Esophagus (tissue), 2 donors: ENCODE measurements around the gene SPR. TPM values are rescaled to one million over a fixed set of nuclear protein-coding genes. Genes with fewer than 3 reads are reported as not detected.

Source experiments
- H3K27ac ChIP-seq, 2 donors: one replicate each; pipeline ENCODE4 v1.5.1; 2013; ENCODE audit warnings: low read depth in 2 of 2, mild to moderate bottlenecking in 2 of 2, inconsistent platforms in 1 of 2, low read length in 1 of 2, moderate library complexity in 1 of 2
- H3K27me3 ChIP-seq, 2 donors: one replicate each; pipeline ENCODE4 v1.6.1; 2013; ENCODE audit warnings: low read length in 2 of 2, control low read depth in 1 of 2, mild to moderate bottlenecking in 1 of 2; ENCODE audit not compliant: insufficient read depth in 2 of 2, control insufficient read depth in 1 of 2
- H3K36me3 ChIP-seq, 2 donors: one replicate each; pipeline ENCODE4 v1.6.1; 2013; ENCODE audit warnings: low read length in 1 of 2; ENCODE audit not compliant: control insufficient read depth in 2 of 2, insufficient read depth in 2 of 2
- H3K4me1 ChIP-seq, 2 donors: one replicate each; pipeline ENCODE4 v1.6.1; 2013; ENCODE audit warnings: low read length in 1 of 2; ENCODE audit not compliant: control insufficient read depth in 2 of 2, insufficient read depth in 2 of 2
- H3K4me3 ChIP-seq, 2 donors: one replicate each; pipeline ENCODE4 v1.5.1; 2013; ENCODE audit warnings: low read length in 2 of 2, mild to moderate bottlenecking in 2 of 2, low read depth in 1 of 2, moderate library complexity in 1 of 2
- H3K9me3 ChIP-seq, 2 donors: one replicate each; pipeline ENCODE4 v1.6.1; 2013; ENCODE audit warnings: mild to moderate bottlenecking in 2 of 2, low read depth in 1 of 2, low read length in 1 of 2, moderate library complexity in 1 of 2; ENCODE audit not compliant: control insufficient read depth in 2 of 2, insufficient read depth in 1 of 2
- WGBS, 2 donors: extraction: QIAGEN DNeasy Blood & Tissue Kit; methylation state at CpG; one replicate each; pipeline ENCODE4 v1.1.7; 2013; 5-methylcytosine and 5-hydroxymethylcytosine counted together
- polyA plus RNA-seq, 2 donors: library from polyadenylated mRNA; stranded (reverse); fragments of 200-250 nt; gene quantifications; one replicate each; pipeline ENCODE4 v1.2.3, GENCODE V29; 2013
- donor health status: healthy with polysubstance abuse.
- donor health status: Bipolar disorder and iron deficiency.

The SPR gene
- polyA plus RNA-seq, 2 donors = 17.2 to 18.2 TPM

- H3K9me3 ChIP-seq = no peaks in the 10 kb centered on the region
- no peaks in the 10 kb centered on the region for H3K36me3 ChIP-seq
- no peak overlapping the region for H3K4me3 ChIP-seq
- H3K4me1 ChIP-seq = peaks cover 0 to 13% of the 10 kb centered on the region in 2 donors
- no peaks in the 10 kb centered on the region for H3K27me3 ChIP-seq
- WGBS, 2 donors = 61 to 65% methylated on average over 14 of the region's 14 CpGs
- no peak overlapping the region for H3K27ac ChIP-seq
These were observed 47.7 kb downstream of the SPR start for GRCh38 chr2:72934683-72935610.

- Histone ChIP-seq H3K4me3 (no peak overlapping the region), H3K27me3 (no peaks in the 10 kb centered on the region), H3K4me1 (peaks cover 0 to 13% of the 10 kb centered on the region in 2 donors), H3K36me3 (no peaks in the 10 kb centered on the region), H3K27ac (no peak overlapping the region), H3K9me3 (no peaks in the 10 kb centered on the region)
- WGBS, 2 donors = 90 to 93% methylated on average over 2 of the region's 2 CpGs
These were observed 48.4 kb downstream of the SPR start for GRCh38 chr2:72935611-72935957.

- Histone ChIP-seq H3K4me3 (no peak overlapping the region), H3K9me3 (no peaks in the 10 kb centered on the region), H3K27me3 (no peaks in the 10 kb centered on the region), H3K36me3 (no peaks in the 10 kb centered on the region), H3K4me1 (peaks cover 0 to 13% of the 10 kb centered on the region in 2 donors), H3K27ac (no peak overlapping the region)
- WGBS, 2 donors = 53 to 60% methylated on average over 19 of the region's 19 CpGs
These were observed 49.6 kb downstream of the SPR start for GRCh38 chr2:72936660-72937355.

GRCh38 chr2:72937356-72937669, 50.1 kb downstream of the SPR start:
- Histone ChIP-seq H3K4me1 (peaks cover 0 to 13% of the 10 kb centered on the region in 2 donors), H3K27me3 (no peaks in the 10 kb centered on the region)

GRCh38 chr2:72938455-72938854, 51.2 kb downstream of the SPR start:
- H3K27me3 ChIP-seq = no peaks in the 10 kb centered on the region
- H3K4me1 ChIP-seq = peaks cover 0 to 13% of the 10 kb centered on the region in 2 donors
- H3K9me3 ChIP-seq = no peaks in the 10 kb centered on the region
- peaks cover 0 to 2% of the 10 kb centered on the region in 2 donors for H3K36me3 ChIP-seq
- no peak overlapping the region for H3K4me3 ChIP-seq
- WGBS, 2 donors = 75 to 92% methylated on average over 5 of the region's 5 CpGs
- no peak overlapping the region for H3K27ac ChIP-seq

More at GRCh38 chr2:72937356-72937669, 50.1 kb downstream of the SPR start:
- WGBS, 2 donors = 45 to 55% methylated on average over 15 of the region's 15 CpGs
- Histone ChIP-seq H3K27ac (no peak overlapping the region), H3K36me3 (no peaks in the 10 kb centered on the region), H3K9me3 (no peaks in the 10 kb centered on the region), H3K4me3 (no peak overlapping the region)

GRCh38 chr2:72940361-72940760, 53.2 kb downstream of the SPR start:
- Histone ChIP-seq H3K27me3 (no peaks in the 10 kb centered on the region), H3K27ac (no peak overlapping the region), H3K4me1 (peaks cover 0 to 9% of the 10 kb centered on the region in 2 donors), H3K36me3 (peaks cover 3 to 5% of the 10 kb centered on the region in 2 donors), H3K9me3 (no peaks in the 10 kb centered on the region), H3K4me3 (no peak overlapping the region)
- 74 to 89% methylated on average over 6 of the region's 6 CpGs for WGBS, 2 donors

- Histone ChIP-seq H3K4me3 (no peak overlapping the region), H3K27ac (no peak overlapping the region), H3K27me3 (no peaks in the 10 kb centered on the region), H3K36me3 (peaks cover 3 to 5% of the 10 kb centered on the region in 2 donors), H3K4me1 (peaks cover 0 to 9% of the 10 kb centered on the region in 2 donors), H3K9me3 (no peaks in the 10 kb centered on the region)
- 83 to 84% methylated on average over 6 of the region's 6 CpGs for WGBS, 2 donors
These were observed 53.6 kb downstream of the SPR start for GRCh38 chr2:72940786-72941185.

Other genes with a start within 250 kb of the SPR start
- 1 to 10 TPM; 6.0 to 8.4 TPM for gene EXOC6B, start 61.4 kb upstream of the SPR start, polyA plus RNA-seq
- gene EMX1, start 30.1 kb downstream of the SPR start, polyA plus RNA-seq = under 1 TPM; 0.05 to 0.08 TPM
- 1 to 10 TPM; 4.2 to 6.6 TPM for gene SFXN5, start 184.3 kb downstream of the SPR start, polyA plus RNA-seq
- gene RAB11FIP5, start 225.5 kb downstream of the SPR start, polyA plus RNA-seq = 1 to 10 TPM; 8.1 to 8.7 TPM